Mononuclear cell (primary cell): Measurements from ENCODE around the gene DNTTIP2. TPM values are rescaled to one million over a fixed set of nuclear protein-coding genes. Genes with fewer than 3 reads are reported as not detected.
"Not testable (repeated sequence)": the region's sequence is repeated elsewhere in the genome, so short reads cannot be mapped to it uniquely, and the experiment has no call there.

Experiments used
- H3K27me3 ChIP-seq: 2 replicates; pipeline ENCODE4 v1.6.0; 2011; ENCODE audit warnings: low read length, control low read depth; ENCODE audit not compliant: insufficient read depth
- H3K4me1 ChIP-seq: 2 replicates; pipeline ENCODE4 v1.5.1; 2011; ENCODE audit warnings: mild to moderate bottlenecking, low read length, control low read depth; ENCODE audit not compliant: insufficient read depth
- H3K4me3 ChIP-seq: 2 replicates; pipeline ENCODE4 v1.5.1; 2011; ENCODE audit warnings: mild to moderate bottlenecking, low read length, moderate library complexity
- H3K9me3 ChIP-seq: 2 replicates; pipeline ENCODE4 v1.5.1; 2011; ENCODE audit warnings: low read depth, mild to moderate bottlenecking, control low read depth, low read length
- total RNA-seq: library from RNA; depleted of rRNA; stranded (reverse); fragments of >200 nt; gene quantifications from one replicate; pipeline ENCODE4 v1.2.3, GENCODE V29; 2012

Gene DNTTIP2
- total RNA-seq, 1 donor: 83.4 TPM

DNA sequence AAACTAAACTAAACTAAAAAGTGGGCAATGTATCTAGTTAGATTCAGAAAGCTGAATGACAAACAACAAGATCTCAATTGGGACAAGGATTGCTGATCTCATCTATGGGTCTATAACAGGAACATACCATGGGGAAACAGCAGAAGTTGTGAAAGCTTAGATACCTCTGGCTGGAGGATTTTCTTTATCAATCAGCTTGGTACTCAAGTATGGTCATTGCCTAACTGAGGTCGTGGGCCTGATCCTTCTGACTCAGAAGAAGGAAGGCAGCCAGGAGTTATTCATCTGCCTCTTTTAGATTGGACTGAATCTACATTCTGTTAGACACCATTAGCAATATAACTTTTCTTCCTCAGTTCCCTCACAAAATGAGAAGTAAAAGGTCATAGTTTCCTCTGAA, 39.7 kb downstream of the DNTTIP2 start:
- Histone ChIP-seq H3K9me3 (no peaks in the 10 kb centered on the region), H3K27me3 (no peaks in the 10 kb centered on the region), H3K4me3 (no peak overlapping the region), H3K4me1 (peaks cover 16% of the 10 kb centered on the region)

- Histone ChIP-seq H3K4me3 (no peak overlapping the region), H3K27me3 (no peaks in the 10 kb centered on the region), H3K9me3 (no peaks in the 10 kb centered on the region), H3K4me1 (peaks cover 11% of the 10 kb centered on the region)
These were observed 41.0 kb downstream of the DNTTIP2 start for GRCh38 chr1:93837961-93838360.

DNA sequence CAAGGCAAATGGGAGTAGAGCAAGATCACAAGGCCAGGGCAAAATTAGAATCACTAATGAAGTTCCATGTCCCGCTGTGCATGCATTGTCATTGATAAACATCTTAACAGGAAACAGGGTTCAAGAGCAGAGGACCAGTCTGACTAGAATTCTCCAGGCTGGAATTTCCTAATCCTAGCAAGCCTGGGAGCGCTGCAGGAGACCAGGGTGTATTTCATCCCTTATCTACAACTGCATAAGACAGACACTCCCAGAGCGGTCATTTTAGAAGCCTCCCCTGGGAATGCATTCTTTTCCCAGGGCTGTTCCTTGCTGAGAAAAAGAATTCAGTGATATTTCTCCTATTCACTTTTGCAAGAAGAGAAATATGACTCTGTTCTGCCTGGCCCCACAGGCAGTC, 45.7 kb downstream of the DNTTIP2 start:
- not testable (repeated sequence) for H3K9me3 ChIP-seq, H3K4me1 ChIP-seq, H3K4me3 ChIP-seq, H3K27me3 ChIP-seq

DNA sequence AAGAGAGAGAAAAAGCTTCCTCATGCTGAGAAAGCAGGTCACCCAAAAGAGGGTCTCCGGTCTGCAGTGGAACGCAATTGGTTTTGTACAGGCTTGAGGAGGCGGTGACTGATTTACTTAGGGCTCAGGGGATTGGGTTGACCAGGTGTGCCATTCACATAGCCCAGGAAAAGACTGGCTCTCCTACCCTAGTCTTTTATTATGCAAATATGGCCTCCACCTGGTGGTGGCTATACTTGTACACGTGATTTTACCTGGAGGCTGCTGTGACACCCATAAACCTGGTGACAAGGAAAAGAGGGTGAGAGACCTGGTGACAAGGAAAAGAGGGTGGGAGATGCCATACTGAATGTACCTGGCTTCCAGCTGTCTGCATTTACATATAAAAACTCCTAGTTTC, 49.9 kb downstream of the DNTTIP2 start:
- Histone ChIP-seq H3K4me1 (no peaks in the 10 kb centered on the region), H3K27me3 (no peaks in the 10 kb centered on the region), H3K4me3 (no peak overlapping the region), H3K9me3 (no peaks in the 10 kb centered on the region)

- Histone ChIP-seq H3K27me3 (no peaks in the 10 kb centered on the region), H3K4me3 (no peak overlapping the region), H3K9me3 (no peaks in the 10 kb centered on the region), H3K4me1 (no peaks in the 10 kb centered on the region)
These were observed 50.6 kb downstream of the DNTTIP2 start for GRCh38 chr1:93828367-93828755.

DNA sequence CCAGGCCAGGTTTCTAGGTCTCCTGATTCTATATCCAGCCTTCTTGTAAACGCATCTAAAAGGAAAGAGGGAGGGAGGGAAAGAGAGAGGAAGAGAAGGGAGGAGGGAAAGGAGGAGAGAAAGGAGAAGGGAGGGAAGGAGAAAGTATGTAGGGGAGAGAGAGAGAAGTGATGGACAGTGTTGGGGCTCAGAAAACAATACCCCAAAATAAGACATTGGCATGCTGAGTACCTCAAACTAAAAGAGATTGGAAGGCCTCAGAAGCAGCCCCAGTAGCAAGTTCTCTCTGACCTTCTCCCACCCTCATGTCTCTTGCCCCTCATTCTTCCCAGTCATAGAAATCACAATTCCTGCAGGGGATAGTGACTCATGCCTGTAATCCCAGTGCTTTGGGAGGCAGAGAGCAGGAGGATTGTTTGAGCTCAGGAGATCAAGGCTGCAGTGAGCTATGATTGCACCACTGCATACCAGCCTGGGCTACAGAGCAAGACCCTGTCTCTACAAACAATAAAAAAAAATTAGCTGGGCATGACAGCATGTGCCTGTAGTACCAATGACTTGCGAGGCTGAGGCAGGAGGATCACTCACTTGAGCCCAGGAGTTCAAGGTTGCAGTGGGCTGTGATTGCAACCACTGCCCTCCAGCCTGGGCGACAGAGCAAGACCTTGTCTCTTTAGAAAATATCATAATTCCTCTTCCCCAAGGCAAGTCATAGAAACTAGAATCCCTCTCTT, 51.2 kb downstream of the DNTTIP2 start:
- Histone ChIP-seq H3K4me3 (no peak overlapping the region), H3K9me3 (no peaks in the 10 kb centered on the region), H3K27me3 (no peaks in the 10 kb centered on the region), H3K4me1 (no peaks in the 10 kb centered on the region)

- no peak overlapping the region for H3K4me3 ChIP-seq
- no peaks in the 10 kb centered on the region for H3K27me3 ChIP-seq
- no peaks in the 10 kb centered on the region for H3K9me3 ChIP-seq
These were observed 51.9 kb downstream of the DNTTIP2 start for GRCh38 chr1:93827128-93827527.

GRCh38 chr1:93824834-93825233, 54.2 kb downstream of the DNTTIP2 start:
- H3K27me3 ChIP-seq: no peaks in the 10 kb centered on the region
- H3K4me1 ChIP-seq: no peaks in the 10 kb centered on the region
- H3K9me3 ChIP-seq: no peaks in the 10 kb centered on the region
- H3K4me3 ChIP-seq: no peak overlapping the region

More at GRCh38 chr1:93827128-93827527, 51.9 kb downstream of the DNTTIP2 start:
- no peaks in the 10 kb centered on the region for H3K4me1 ChIP-seq

DNA sequence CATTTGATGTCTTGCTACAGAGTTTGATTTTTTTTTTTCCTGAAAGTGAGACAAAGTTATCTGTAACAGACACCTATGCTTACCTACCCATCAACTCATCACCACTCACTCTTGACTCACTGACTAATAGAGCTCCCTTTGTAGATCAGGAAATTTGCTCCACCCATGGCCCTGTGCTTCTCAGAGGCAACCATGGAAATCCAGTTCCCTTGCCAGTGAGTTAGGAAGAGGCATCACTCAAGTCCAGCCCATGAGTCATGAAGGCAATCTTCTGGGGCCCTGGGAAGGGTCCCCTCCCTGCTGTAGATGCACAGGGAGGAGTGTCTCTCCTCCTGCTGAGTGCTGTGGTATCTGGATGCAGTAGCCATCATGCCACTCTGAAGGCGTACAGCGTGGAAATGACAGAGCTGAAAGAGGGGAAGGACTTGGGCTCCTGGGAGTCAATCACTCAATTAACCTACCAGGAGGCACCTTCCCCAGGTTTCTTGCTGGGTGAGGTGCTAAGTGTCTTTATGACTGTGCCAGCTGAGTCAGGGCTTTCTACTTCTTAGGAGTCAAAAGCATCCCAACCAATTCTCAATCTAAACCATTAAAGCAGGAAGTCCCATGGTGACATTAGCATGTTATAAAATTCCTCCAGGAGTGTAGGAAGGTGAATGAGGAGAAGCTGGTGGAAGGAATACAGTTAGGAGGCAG, 56.1 kb downstream of the DNTTIP2 start:
- Histone ChIP-seq H3K27me3 (no peaks in the 10 kb centered on the region), H3K4me1 (peaks cover 7% of the 10 kb centered on the region), H3K4me3 (no peak overlapping the region), H3K9me3 (no peaks in the 10 kb centered on the region)

GRCh38 chr1:93821423-93822144, 57.4 kb downstream of the DNTTIP2 start:
- peaks cover 20% of the 10 kb centered on the region for H3K4me1 ChIP-seq
- no peak overlapping the region for H3K4me3 ChIP-seq
- H3K27me3 ChIP-seq: no peaks in the 10 kb centered on the region
- H3K9me3 ChIP-seq: no peaks in the 10 kb centered on the region

GRCh38 chr1:93820554-93821422, 58.2 kb downstream of the DNTTIP2 start:
- Histone ChIP-seq H3K4me1 (peaks cover 27% of the 10 kb centered on the region), H3K9me3 (no peaks in the 10 kb centered on the region), H3K4me3 (no peak overlapping the region), H3K27me3 (no peaks in the 10 kb centered on the region)

DNA sequence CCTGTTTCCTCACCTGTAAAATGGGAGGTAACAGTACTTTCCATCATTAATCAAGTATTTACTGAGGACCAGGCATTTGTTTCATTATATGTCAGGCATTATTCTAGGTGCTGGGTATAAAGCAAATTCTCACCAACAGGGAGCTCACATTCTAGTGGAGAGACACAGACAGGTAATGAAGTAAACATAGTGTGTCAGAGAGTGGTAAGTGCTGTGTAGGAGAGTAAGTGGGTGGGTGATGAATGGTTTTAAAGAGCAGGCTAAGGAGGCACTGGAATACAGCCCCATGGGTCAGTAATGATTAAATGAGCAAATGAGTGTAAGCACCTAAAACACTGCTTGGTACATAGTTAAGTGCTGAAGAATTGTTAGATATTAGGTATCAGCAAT, 60.4 kb downstream of the DNTTIP2 start:
- no peaks in the 10 kb centered on the region for H3K9me3 ChIP-seq
- no peak overlapping the region for H3K4me3 ChIP-seq
- peaks cover 31% of the 10 kb centered on the region for H3K4me1 ChIP-seq
- no peaks in the 10 kb centered on the region for H3K27me3 ChIP-seq

- Histone ChIP-seq H3K27me3 (no peaks in the 10 kb centered on the region), H3K4me3 (no peak overlapping the region), H3K9me3 (no peaks in the 10 kb centered on the region), H3K4me1 (peaks cover 31% of the 10 kb centered on the region)
These were observed 61.0 kb downstream of the DNTTIP2 start for GRCh38 chr1:93817819-93818569.

- Histone ChIP-seq H3K4me1 (peaks cover 31% of the 10 kb centered on the region), H3K27me3 (no peaks in the 10 kb centered on the region), H3K9me3 (no peaks in the 10 kb centered on the region), H3K4me3 (no peak overlapping the region)
These were observed 61.9 kb downstream of the DNTTIP2 start for GRCh38 chr1:93816970-93817678.
